GM12892 (cell line): ENCODE results near the gene TNP1.

Source experiments
- DNase-seq: peaks from one replicate; pipeline ENCODE4 v3.0.0; 2011; ENCODE audit not compliant: insufficient read length
- FAIRE-seq: peaks from 2 replicates; lab custom pipeline; 2011; peaks lifted over from hg19 to GRCh38; lab: Jason Lieb, UNC
- POLR2A ChIP-seq: IDR thresholded peaks from 2 replicates; pipeline ENCODE4 v1.6.1; 2011; ENCODE audit warnings: low read depth, low read length, control low read depth
- POLR2AphosphoS5 ChIP-seq: IDR thresholded peaks from 2 replicates; pipeline ENCODE4 v1.6.1; 2011; ENCODE audit warnings: low read depth, low read length, control low read depth
- TAF1 ChIP-seq: IDR thresholded peaks from 2 replicates; pipeline ENCODE4 v1.6.1; 2011; ENCODE audit warnings: low read depth, mild to moderate bottlenecking, control low read depth, low read length, borderline replicate concordance

The TNP1 gene

DNA sequence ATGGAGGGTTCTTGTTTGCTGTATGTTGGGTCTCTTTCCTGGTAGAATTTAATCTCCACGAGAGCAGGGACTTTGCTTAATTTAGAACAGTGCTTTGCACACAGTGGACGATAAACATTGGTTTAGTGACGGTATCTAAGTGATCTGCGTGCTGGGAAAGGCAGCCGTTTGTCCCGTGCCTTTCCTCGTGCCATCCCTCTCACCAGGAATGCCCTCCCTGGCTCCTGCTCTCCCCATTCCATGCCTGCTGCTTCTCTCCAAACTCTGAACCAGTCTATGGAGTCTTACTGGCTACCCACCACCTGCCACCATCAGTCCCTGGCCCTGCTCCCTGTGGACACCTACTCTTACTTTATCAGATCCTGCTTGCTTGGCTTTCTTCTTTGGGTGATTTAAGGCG lies 27.3 kb upstream of the TNP1 start:
- DNase-seq (no peak), FAIRE-seq (no peak)

GRCh38 chr2:216885117-216885553 lies 25.3 kb upstream of the TNP1 start:
- TF ChIP-seq TAF1 (no peak), POLR2AphosphoS5 (no peak), POLR2A (no peak)
- DNase-seq (no peak), FAIRE-seq (no peak)

More for the DNA sequence above, 27.3 kb upstream of the TNP1 start:
- TF ChIP-seq POLR2A = no peak
- TF ChIP-seq POLR2AphosphoS5 = no peak
- no peak for TF ChIP-seq TAF1

DNA sequence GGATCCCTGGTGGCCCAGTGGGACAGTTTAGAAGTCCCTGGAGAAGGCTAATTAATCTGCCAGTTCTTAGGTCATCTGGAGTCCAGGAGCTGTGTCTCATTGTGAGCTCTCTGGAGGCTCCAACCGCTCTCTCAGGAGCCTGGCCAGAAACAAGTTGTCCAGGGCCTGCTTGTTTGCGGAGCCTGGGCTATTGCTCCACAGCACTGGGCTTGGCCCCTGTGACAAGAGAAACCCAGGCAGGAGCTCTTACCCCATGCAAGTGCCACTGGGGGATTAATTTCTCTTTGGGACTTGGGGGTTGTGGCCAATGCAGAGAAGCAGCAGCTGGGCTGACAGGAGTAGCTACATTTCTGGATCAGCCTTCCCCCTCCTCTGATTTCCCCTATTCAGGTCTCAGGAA lies 24.5 kb upstream of the TNP1 start:
- FAIRE-seq (no peak), DNase-seq (no peak)
- no peak for TF ChIP-seq POLR2AphosphoS5
- no peak for TF ChIP-seq TAF1
- no peak for TF ChIP-seq POLR2A

- no peak for DNase-seq
- TF ChIP-seq POLR2A = no peak
- no peak for TF ChIP-seq TAF1
- no peak for TF ChIP-seq POLR2AphosphoS5
- FAIRE-seq = no peak
Measured at GRCh38 chr2:216882876-216883275, 23.0 kb upstream of the TNP1 start.

- DNase-seq (no peak), FAIRE-seq (no peak)
- no peak for TF ChIP-seq POLR2A
- TF ChIP-seq TAF1 = no peak
Measured at GRCh38 chr2:216881411-216881810, 21.5 kb upstream of the TNP1 start.

GRCh38 chr2:216880509-216881184 lies 20.8 kb upstream of the TNP1 start:
- FAIRE-seq = no peak
- TF ChIP-seq POLR2AphosphoS5 (no peak), TAF1 (no peak), POLR2A (no peak)
- no peak for DNase-seq

- TF ChIP-seq POLR2AphosphoS5 = no peak
- TF ChIP-seq TAF1 = no peak
- TF ChIP-seq POLR2A = no peak
- DNase-seq (no peak), FAIRE-seq (no peak)
Measured at GRCh38 chr2:216879727-216880508, 20.1 kb upstream of the TNP1 start.

- DNase-seq (no peak), FAIRE-seq (no peak)
- TF ChIP-seq TAF1 (no peak), POLR2AphosphoS5 (no peak), POLR2A (no peak)
Measured at GRCh38 chr2:216878072-216878471, 18.2 kb upstream of the TNP1 start.

- no peak for DNase-seq
- FAIRE-seq = no peak
- TF ChIP-seq POLR2A = no peak
- TF ChIP-seq POLR2AphosphoS5 = no peak
- no peak for TF ChIP-seq TAF1
Measured at GRCh38 chr2:216877085-216877484, 17.2 kb upstream of the TNP1 start.

DNA sequence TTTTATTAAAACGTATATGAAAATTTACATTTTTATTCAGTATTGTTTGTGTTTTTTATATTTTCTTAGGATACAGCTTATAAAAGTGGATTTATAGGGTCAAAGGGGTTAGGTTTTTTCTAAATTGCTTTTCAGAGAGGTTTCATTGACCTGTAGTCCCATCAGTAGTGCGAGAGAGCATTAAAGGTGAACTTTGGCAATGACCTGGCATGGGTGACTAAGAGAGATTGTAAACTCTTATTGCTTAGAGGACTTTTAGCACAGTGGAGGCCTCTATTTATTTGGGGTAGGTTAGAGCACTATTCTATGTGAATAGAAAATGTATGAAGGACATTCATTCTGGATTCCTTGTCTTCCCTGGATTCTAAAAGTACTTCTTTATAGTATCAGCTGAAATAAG lies 16.0 kb upstream of the TNP1 start:
- FAIRE-seq (no peak), DNase-seq (no peak)
- TF ChIP-seq POLR2A (no peak), POLR2AphosphoS5 (no peak), TAF1 (no peak)

DNA sequence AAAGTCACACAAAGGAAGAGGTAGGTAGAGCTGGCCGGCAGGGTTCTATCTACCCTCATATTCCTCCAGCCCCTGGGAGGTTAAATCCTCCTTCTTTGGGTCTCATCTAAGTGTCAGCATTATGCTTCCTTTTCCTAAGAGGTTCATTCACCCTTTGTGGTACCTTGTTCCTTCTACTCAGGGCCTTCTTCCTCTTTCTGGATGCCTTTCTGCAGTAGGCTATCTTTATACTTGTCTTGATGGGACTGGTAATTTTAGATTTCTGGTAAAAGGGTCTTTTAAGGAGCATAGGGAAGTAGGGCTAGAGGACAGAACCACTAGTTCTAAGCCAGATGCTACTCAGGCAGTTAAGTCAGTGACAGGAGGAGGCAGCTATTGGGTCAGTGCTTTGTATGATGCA lies 13.7 kb upstream of the TNP1 start:
- FAIRE-seq (no peak), DNase-seq (no peak)
- TF ChIP-seq TAF1 = no peak

- DNase-seq (no peak), FAIRE-seq (no peak)
- TF ChIP-seq POLR2AphosphoS5 (no peak), POLR2A (no peak), TAF1 (no peak)
Measured at GRCh38 chr2:216872624-216873023, 12.8 kb upstream of the TNP1 start.
